Left ventricle myocardium inferior (tissue), 1 donor: ENCODE data around the gene MVK. TPM values are rescaled to one million over a fixed set of nuclear protein-coding genes. Genes with fewer than 3 reads are reported as not detected.

ENCODE experiments used
- DNase-seq: peaks from one replicate; pipeline ENCODE4 v3.0.0-alpha.2; 2020
- H3K27ac ChIP-seq: fragments of 200-600 bp; replicated peaks from 2 replicates; pipeline ENCODE4 v1.8.0; 2021
- H3K27me3 ChIP-seq: fragments of 200-600 bp; 2 replicates; pipeline ENCODE4 v1.8.0; 2021; ENCODE audit warnings: low read depth
- H3K36me3 ChIP-seq: fragments of 200-600 bp; 2 replicates; pipeline ENCODE4 v1.8.0; 2021
- H3K4me1 ChIP-seq: fragments of 200-600 bp; 2 replicates; pipeline ENCODE4 v1.8.0; 2021
- H3K4me3 ChIP-seq: fragments of 200-600 bp; 2 replicates; pipeline ENCODE4 v1.8.0; 2021; ENCODE audit warnings: mild to moderate bottlenecking, moderate library complexity
- H3K9me3 ChIP-seq: fragments of 200-600 bp; replicated peaks from 2 replicates; pipeline ENCODE4 v1.8.0; 2021
- intact Hi-C: fragments of 100-400 bp; cut with micrococcal nuclease; formaldehyde crosslinking; loops from one replicate; pipeline ENCODE4 v1.11.0; 2022
- total RNA-seq: library from RNA; stranded (reverse); fragmentation: NEBNext Ultra II Directional; extraction: Animal tissue kit (Norgen Biotek cat#: 25700); gene quantifications from one replicate; pipeline ENCODE4 v1.2.1, GENCODE V29; 2021
- TF ChIP-seq, protein P1 (sequence below): fragments of 200-600 bp; IDR thresholded peaks from 2 replicates; pipeline ENCODE4 v1.8.0; 2021; ENCODE audit warnings: antibody characterized with exemption, mild to moderate bottlenecking, borderline replicate concordance
- donor health status: DM: no; HTN: yes; CAD: no; lungs with severe emphysema.

MVK gene
- total RNA-seq, 1 donor from 2014 or later: 8.4 TPM

DNA sequence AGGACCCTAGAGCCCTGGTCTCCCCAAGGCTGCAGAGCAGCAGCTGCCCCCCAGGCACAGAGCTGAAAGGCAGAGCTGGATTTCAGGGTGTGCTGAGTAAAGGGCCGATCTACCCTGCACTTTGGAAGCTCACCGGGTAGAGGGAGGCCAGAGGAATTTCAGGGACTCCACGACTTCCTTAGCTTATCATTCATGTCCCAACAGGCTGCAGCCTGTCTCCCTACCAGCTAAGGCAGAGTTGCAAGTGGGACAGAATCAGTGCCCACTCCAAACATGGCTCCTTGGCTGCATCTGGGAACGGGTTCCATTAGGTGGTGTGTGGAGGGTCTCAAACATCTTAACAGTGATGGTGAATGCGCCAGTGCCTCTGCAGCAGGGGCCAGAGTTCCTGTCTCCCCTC lies 27.8 kb upstream of the MVK start:
- Histone ChIP-seq H3K27me3 (peaks cover 37% of the 10 kb centered on the region), H3K27ac (no peak overlapping the region), H3K4me3 (no peak overlapping the region), H3K36me3 (no peaks in the 10 kb centered on the region), H3K9me3 (no peaks in the 10 kb centered on the region), H3K4me1 (peaks cover 11% of the 10 kb centered on the region)
- intact Hi-C loops: no loop called here
- DNase-seq: no peak
- TF ChIP-seq, protein P1, sequence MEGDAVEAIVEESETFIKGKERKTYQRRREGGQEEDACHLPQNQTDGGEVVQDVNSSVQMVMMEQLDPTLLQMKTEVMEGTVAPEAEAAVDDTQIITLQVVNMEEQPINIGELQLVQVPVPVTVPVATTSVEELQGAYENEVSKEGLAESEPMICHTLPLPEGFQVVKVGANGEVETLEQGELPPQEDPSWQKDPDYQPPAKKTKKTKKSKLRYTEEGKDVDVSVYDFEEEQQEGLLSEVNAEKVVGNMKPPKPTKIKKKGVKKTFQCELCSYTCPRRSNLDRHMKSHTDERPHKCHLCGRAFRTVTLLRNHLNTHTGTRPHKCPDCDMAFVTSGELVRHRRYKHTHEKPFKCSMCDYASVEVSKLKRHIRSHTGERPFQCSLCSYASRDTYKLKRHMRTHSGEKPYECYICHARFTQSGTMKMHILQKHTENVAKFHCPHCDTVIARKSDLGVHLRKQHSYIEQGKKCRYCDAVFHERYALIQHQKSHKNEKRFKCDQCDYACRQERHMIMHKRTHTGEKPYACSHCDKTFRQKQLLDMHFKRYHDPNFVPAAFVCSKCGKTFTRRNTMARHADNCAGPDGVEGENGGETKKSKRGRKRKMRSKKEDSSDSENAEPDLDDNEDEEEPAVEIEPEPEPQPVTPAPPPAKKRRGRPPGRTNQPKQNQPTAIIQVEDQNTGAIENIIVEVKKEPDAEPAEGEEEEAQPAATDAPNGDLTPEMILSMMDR: no peak

DNA sequence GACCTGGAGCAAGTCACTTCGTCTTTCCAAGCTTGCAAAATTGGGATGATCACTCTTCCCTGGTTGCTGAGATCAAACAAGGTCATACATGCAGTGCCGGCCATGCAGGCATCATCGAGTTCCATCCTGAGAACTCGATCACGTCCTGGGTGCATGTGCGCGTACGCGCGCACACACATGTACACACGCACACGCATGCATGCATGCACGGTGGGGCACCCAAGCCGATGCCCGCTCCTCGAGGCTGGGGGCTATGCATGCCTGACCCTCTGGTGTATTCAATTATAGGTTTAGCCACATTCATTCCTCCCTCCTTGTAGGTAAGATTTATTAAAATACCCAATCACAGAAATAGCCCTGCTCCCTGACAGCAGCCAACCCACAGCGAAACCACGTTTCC lies 26.3 kb upstream of the MVK start:
- no peak overlapping the region for H3K4me3 ChIP-seq
- no peaks in the 10 kb centered on the region for H3K9me3 ChIP-seq
- H3K36me3 ChIP-seq: no peaks in the 10 kb centered on the region
- H3K4me1 ChIP-seq: peaks cover 11% of the 10 kb centered on the region
- TF ChIP-seq, protein P1: no peak
- peaks cover 37% of the 10 kb centered on the region for H3K27me3 ChIP-seq
- intact Hi-C loops: no loop called here
- DNase-seq: no peak
- H3K27ac ChIP-seq: no peak overlapping the region

DNA sequence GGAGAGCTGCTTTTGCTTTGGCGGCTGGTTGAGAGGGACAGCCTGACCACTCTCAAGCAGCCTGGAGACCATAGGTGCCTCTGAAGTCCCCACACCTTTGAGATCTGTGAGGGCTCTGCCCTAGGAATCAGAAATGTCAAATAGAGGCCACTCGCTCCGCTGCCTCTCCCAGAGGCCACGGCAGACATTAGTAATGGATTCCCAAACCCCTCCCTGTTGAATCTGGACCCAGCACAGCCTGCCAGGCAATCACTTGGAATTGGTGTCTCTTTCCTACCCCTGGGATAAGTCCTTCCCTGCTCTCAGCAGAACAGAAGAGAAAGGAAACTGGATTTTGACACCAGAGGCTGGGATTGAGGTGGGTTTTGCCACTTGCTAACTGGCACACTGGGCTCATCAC lies 25.3 kb upstream of the MVK start:
- intact Hi-C loops: no loop called here
- DNase-seq: no peak

DNA sequence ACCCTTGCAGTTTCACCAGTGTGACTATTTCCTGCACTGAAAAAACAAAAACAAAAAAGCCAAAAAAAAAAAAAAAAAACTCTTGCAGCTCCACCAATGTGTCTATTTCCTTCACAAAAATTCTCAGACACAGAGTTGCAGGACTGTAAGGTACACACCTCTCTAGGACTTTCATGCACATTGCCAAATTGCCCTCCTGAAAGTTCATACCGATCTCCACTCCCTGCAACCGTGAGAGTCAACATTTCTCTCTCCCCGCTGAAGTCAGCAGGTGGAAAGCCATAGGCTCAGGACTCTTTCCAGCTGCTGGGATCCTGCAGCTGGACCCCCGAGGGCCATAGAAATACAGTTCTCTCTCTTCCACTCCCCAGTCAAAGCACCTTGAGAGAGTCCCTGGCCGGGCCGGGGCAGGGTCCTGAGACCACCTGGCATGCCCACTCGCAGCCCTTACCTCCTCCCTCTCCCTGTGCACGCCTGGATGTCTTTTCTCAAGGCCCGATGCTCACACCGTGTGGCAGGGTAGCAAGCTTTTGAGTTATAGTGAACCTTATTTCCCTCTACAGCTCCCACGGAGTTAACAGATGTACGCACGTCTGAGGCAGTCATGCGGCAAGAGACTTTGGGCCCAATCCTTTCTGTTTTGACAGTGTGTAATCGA lies 23.9 kb upstream of the MVK start:
- H3K4me3 ChIP-seq: no peak overlapping the region
- TF ChIP-seq, protein P1: no peak
- no peaks in the 10 kb centered on the region for H3K36me3 ChIP-seq
- intact Hi-C loops: no loop called here
- no peaks in the 10 kb centered on the region for H3K9me3 ChIP-seq
- DNase-seq: no peak
- no peak overlapping the region for H3K27ac ChIP-seq
- H3K27me3 ChIP-seq: peaks cover 45% of the 10 kb centered on the region
- peaks cover 9% of the 10 kb centered on the region for H3K4me1 ChIP-seq

More for the DNA sequence above, 25.3 kb upstream of the MVK start:
- peaks cover 45% of the 10 kb centered on the region for H3K27me3 ChIP-seq
- no peaks in the 10 kb centered on the region for H3K9me3 ChIP-seq
- no peak overlapping the region for H3K4me3 ChIP-seq
- peaks cover 11% of the 10 kb centered on the region for H3K4me1 ChIP-seq
- no peaks in the 10 kb centered on the region for H3K36me3 ChIP-seq
- TF ChIP-seq, protein P1: no peak
- H3K27ac ChIP-seq: no peak overlapping the region

DNA sequence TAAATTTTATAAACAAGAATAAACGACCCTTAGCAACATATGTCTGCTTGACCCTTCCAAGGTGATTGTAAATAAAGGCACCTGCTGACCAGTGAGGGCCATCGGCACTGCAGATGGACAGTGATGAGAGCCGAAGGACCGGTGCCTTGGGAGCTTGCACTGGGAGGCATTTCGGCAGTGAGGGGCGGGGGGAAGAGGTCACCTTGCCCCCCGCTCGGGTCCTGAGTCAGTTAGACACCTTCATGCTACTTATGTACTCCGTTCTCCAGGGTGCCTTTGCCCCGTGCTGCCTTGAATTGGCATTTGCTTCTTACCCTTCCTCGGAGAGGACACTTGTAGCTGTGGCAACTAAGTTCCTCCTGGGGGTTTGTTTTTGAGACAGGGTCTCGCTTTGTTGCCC lies 23.3 kb upstream of the MVK start:
- no peak overlapping the region for H3K4me3 ChIP-seq
- H3K27ac ChIP-seq: no peak overlapping the region
- H3K36me3 ChIP-seq: no peaks in the 10 kb centered on the region
- DNase-seq: no peak
- H3K4me1 ChIP-seq: peaks cover 4% of the 10 kb centered on the region
- no peaks in the 10 kb centered on the region for H3K9me3 ChIP-seq
- intact Hi-C loops: no loop called here
- TF ChIP-seq, protein P1: no peak
- H3K27me3 ChIP-seq: peaks cover 45% of the 10 kb centered on the region
